GM18951 (cell line): ENCODE results near the gene PALLD.
"Not testable (repeated sequence)": the region's sequence is repeated elsewhere in the genome, so short reads cannot be mapped to it uniquely, and the experiment has no call there.

ENCODE experiments used
- POLR2A ChIP-seq: IDR thresholded peaks from 4 replicates; pipeline ENCODE4 v1.6.1; 2011; ENCODE audit warnings: mild to moderate bottlenecking; ENCODE audit not compliant: insufficient read length, insufficient read depth; ENCODE audit errors: extremely low read depth
- in situ Hi-C: fragments of 300-500 bp; cut with MboI; formaldehyde crosslinking; loops from one replicate; pipeline ENCODE4 v1.12.0; 2022; ENCODE audit warnings: low sequenced_read_pairs, mixed read lengths, inconsistent platforms; ENCODE audit not compliant: unreplicated experiment

PALLD gene

GRCh38 chr4:168787801-168788595 is 291.1 kb downstream of the PALLD start:
- in situ Hi-C loops = no loop called here
- TF ChIP-seq POLR2A = no peak

- no peak for TF ChIP-seq POLR2A
- in situ Hi-C loops = no loop called here
Measured at GRCh38 chr4:168790898-168791297, 294.0 kb downstream of the PALLD start.

DNA sequence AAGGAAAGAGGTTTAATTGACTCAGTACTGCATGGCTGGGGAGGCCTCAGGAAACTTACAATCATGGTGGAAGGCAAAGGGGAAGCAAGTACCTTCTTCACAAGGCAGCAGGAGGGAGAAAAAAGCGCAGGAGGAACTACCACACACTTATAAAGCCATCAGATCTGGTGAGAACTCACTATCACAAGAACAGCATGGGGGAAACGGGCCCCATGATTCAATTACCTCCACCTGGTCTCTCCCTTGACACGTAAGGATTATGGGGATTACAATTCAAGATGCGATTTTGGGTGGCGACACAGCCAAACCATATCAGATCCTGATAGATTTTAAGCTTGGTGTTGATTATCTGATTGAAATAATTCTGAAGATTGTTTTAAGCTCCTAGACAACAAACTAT is 294.5 kb downstream of the PALLD start:
- TF ChIP-seq POLR2A = no peak
- in situ Hi-C loops = no loop called here

GRCh38 chr4:168793542-168793941 is 296.7 kb downstream of the PALLD start:
- TF ChIP-seq POLR2A = no peak
- in situ Hi-C loops = no loop called here

DNA sequence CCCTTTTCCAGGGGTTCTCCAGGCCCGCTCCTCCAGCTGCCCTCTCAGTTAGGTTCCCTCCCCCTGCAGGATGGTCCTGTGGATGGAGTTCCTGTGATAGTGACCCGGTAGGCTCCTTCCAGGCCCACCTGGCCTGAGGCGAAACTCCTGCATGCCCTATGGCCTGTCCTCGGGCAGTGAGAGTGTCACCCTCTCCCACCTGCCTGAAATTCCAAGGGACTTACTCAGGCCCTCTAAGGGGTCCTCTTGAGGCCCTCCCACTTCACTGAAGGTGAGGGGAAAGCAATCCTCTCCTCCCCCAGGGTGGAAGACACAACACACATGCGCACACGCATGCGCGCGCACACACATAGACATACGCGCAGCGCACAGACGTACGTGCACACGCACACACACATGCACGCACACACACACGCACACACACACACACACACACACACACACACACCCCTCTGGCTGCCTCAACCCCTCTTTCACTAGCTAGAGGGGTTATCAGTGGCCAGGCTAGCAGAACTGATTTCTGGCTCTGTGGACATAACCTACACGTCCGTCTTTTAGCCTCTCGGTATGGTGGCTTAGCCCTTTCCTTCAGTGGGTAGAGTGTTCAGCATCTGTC is 297.3 kb downstream of the PALLD start:
- no peak for TF ChIP-seq POLR2A
- in situ Hi-C loops = no loop called here

DNA sequence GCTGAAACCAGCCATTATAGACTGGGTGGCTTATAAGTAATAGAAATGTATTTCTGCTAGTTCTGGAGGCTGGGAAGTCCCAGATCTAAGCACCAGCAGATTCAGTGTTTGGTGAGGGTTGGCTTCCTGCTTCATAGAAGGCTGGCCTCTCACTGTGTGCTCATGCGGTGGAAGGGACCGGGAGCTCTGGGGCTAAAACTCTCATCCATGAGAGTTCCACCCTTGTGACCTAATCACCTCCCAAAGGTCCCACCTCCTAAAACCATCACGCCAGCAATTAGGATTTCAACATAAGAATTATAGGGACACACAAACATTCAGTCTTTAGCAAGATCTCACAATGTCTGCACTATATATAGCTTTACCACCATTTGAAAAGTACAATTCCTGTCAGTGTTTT is 298.0 kb downstream of the PALLD start:
- in situ Hi-C loops = no loop called here
- no peak for TF ChIP-seq POLR2A

DNA sequence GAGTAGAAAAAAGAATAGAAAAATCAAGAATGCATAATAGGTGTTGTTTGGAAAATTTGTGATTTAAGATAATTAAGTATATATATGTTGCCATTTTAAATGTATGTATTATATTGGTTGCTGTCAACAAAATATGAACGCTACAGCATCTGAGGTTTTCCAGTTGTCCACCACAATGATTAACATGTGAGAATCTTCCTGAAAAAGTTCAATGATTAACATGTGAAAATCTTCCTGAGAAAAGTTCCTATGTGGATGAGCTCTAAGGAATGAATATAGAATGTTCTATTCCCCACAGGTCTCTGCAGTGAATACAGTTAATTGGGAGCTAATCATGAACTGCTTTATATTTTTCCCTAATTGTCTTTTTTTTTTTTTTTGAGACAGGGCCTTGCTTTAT is 298.5 kb downstream of the PALLD start:
- TF ChIP-seq POLR2A = no peak
- in situ Hi-C loops = no loop called here

- no peak for TF ChIP-seq POLR2A
- in situ Hi-C loops = no loop called here
Measured at GRCh38 chr4:168796362-168797106, 299.7 kb downstream of the PALLD start.

DNA sequence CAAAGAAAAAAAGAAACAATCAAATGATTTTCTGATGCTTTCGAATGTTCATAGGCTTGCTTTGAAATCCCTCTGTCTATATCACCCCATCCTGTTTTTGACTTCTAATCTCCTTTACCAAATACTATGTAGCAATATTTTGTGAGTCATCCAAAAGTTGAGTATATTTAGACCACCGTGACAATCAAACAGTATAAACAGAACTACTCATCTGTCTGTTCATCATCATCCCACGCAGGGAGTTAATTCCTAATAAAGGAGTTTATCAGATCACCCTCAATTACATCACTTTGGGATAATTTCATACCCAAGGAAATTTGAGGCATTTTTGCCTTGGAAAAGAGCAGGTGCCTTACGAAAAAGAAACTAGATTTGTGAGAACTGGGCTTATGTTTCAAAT is 300.3 kb downstream of the PALLD start:
- in situ Hi-C loops = no loop called here

GRCh38 chr4:168797738-168798375 is 301.0 kb downstream of the PALLD start:
- TF ChIP-seq POLR2A = no peak
- in situ Hi-C loops = no loop called here

More for the DNA sequence above, 300.3 kb downstream of the PALLD start:
- no peak for TF ChIP-seq POLR2A

DNA sequence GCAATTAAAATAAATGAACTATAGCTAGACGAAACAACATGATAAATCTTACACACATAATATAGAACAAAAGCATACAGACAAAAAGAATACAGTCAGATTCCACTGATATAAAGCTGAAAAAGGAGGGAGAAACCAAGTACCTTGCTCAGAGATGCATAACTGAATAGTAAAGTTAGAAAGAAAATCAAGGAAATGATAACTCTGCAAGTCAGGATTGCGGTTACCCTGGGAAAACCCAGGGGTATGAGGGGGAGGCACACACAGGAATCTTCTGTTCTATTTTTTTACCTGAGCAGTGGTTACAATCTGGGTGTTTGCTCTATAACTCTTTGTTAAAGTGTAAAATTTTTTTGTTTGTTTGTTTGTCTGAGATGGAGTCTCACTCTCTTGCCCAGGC is 304.1 kb downstream of the PALLD start:
- in situ Hi-C loops = no loop called here

DNA sequence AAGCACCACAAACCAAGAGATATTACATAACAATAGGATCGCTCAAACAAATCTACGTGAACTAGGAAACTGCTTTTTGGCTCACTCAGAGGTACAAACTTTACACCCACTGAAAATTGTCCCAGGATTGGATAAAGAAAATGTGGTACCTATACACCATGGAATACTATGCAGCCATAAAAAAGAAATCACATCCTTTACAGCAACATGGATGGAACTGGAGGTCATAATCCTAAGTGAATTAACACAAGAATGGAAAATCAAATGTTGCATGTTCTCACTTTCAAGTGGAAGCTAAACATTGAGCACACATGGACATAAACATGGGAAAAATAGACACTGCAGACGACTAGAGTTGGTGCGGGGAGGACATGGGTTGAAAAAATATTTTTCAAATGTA is 305.4 kb downstream of the PALLD start:
- in situ Hi-C loops = no loop called here
- TF ChIP-seq POLR2A = no peak

More for the DNA sequence above, 304.1 kb downstream of the PALLD start:
- no peak for TF ChIP-seq POLR2A

GRCh38 chr4:168803052-168803451 is 306.2 kb downstream of the PALLD start:
- in situ Hi-C loops = not testable (repeated sequence)

DNA sequence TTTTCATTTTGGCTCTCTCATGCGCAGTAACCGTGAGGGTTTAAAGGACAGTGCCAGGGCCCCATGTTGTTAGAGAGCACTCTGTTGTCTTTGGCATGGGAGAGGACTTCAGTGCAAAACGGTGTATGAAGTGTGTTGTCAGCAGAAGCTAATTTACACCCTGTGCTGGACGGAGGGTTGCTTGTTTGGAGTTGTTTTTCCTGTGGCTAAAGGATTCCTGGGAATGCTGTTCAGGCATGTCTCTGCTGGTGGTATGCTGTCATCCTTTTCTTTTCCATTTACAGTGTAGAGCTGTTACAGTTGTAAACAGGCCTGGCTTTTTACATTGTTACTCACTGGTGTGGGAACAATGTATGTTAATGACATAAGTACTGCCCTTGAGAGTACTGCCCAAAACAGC is 306.9 kb downstream of the PALLD start:
- in situ Hi-C loops = no loop called here

GRCh38 chr4:168804146-168804545 is 307.3 kb downstream of the PALLD start:
- TF ChIP-seq POLR2A = no peak
- in situ Hi-C loops = no loop called here

More for the DNA sequence above, 306.9 kb downstream of the PALLD start:
- TF ChIP-seq POLR2A = no peak
